Mesodermal cell (in vitro differentiated cells): ENCODE data around the gene EGFL7.
A peak's percentile ranks its signal among the peaks of the same experiment; 100 is the strongest.

Experiments
- H3K27ac ChIP-seq: 2 replicates; pipeline ENCODE4 v1.7.0; 2013; ENCODE audit warnings: mild to moderate bottlenecking, low read depth, low read length, moderate library complexity; ENCODE audit not compliant: severe bottlenecking
- H3K36me3 ChIP-seq: 2 replicates; pipeline ENCODE4 v1.7.1; 2013; ENCODE audit warnings: mild to moderate bottlenecking, low read length, moderate library complexity; ENCODE audit not compliant: control insufficient read depth, insufficient read depth
- H3K4me1 ChIP-seq: one replicate; pipeline ENCODE4 v1.7.1; 2013; ENCODE audit warnings: mild to moderate bottlenecking, low read length; ENCODE audit not compliant: insufficient read depth, control insufficient read depth, poor library complexity, severe bottlenecking
- H3K4me3 ChIP-seq: 2 replicates; pipeline ENCODE4 v1.7.0; 2013; ENCODE audit warnings: low read length, control low read depth, mild to moderate bottlenecking; ENCODE audit not compliant: insufficient read depth, poor library complexity, severe bottlenecking; ENCODE audit errors: extremely low read depth
- H3K9me3 ChIP-seq: 2 replicates; pipeline ENCODE4 v1.7.1; 2013; ENCODE audit warnings: mild to moderate bottlenecking, low read length, moderate library complexity; ENCODE audit not compliant: control insufficient read depth
- WGBS, 2 experiments: methylation state at CpG; one replicate each; pipeline ENCODE4 v1.1.5; 2013; ENCODE audit warnings: missing lambda C conversion rate in 2 of 2; ENCODE audit not compliant: insufficient coverage in 2 of 2; 5-methylcytosine and 5-hydroxymethylcytosine counted together

EGFL7 gene

GRCh38 chr9:136670576-136671253 is 8.0 kb downstream of the EGFL7 start:
- Histone ChIP-seq H3K36me3 (peaks cover 18% of the 10 kb centered on the region), H3K4me3 (no peak overlapping the region), H3K4me1 (peaks cover 9% of the 10 kb centered on the region), H3K9me3 (no peaks in the 10 kb centered on the region), H3K27ac (no peak overlapping the region)
- WGBS, 2 experiments, result 94 to 96% methylated on average over 26 to 31 of the region's 36 CpGs

- H3K36me3 ChIP-seq, result peaks cover 18% of the 10 kb centered on the region
- WGBS, 2 experiments, result 86 to 87% methylated on average over 10 of the region's 12 CpGs
- H3K4me3 ChIP-seq, result no peak overlapping the region
Measured at GRCh38 chr9:136671254-136671614, 8.5 kb downstream of the EGFL7 start.

DNA sequence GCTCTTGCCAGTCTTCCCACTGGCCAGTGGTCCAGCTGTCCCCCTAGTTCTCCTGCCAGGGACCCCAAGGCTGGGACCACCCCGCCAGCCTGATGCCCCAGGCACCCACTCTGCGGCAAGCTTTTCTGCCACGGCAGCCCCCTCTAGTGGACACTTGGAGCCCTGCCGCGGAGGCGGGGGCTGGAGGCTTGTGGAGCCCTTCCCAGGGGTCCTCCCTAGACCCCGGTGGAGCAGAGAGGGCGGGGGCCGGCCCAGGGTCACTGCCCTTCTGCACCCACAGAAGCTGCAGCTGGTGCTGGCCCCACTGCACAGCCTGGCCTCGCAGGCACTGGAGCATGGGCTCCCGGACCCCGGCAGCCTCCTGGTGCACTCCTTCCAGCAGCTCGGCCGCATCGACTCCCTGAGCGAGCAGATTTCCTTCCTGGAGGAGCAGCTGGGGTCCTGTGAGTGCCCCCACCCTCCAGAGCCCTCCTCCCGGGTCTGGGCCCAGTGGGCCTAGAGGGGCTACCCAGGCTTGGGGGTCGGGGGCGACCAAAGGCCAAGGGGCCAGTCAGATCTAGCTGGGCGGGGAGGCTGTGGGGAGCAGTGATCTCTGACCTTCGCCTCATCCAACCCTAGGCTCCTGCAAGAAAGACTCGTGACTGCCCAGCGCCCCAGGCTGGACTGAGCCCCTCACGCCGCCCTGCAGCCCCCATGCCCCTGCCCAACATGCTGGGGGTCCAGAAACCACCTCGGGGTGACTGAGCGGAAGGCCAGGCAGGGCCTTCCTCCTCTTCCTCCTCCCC is 9.1 kb downstream of the EGFL7 start:
- Histone ChIP-seq H3K36me3 (peaks cover 18% of the 10 kb centered on the region), H3K4me3 (no peak overlapping the region), H3K9me3 (no peaks in the 10 kb centered on the region), H3K4me1 (peaks cover 4% of the 10 kb centered on the region), H3K27ac (peak overlapping the region; percentile 5)
- 64 to 77% methylated on average over 19 to 25 of the region's 27 CpGs for WGBS, 2 experiments

More at GRCh38 chr9:136671254-136671614, 8.5 kb downstream of the EGFL7 start:
- H3K9me3 ChIP-seq, result no peaks in the 10 kb centered on the region
- peaks cover 9% of the 10 kb centered on the region for H3K4me1 ChIP-seq
- H3K27ac ChIP-seq, result no peak overlapping the region

- Histone ChIP-seq H3K4me3 (no peak overlapping the region), H3K27ac (peak overlapping the region; percentile 5), H3K9me3 (no peaks in the 10 kb centered on the region), H3K36me3 (peaks cover 18% of the 10 kb centered on the region), H3K4me1 (no peaks in the 10 kb centered on the region)
- 87 to 88% methylated on average over 9 to 10 of the region's 14 CpGs for WGBS, 2 experiments
Measured at GRCh38 chr9:136672431-136673087, 9.8 kb downstream of the EGFL7 start.

DNA sequence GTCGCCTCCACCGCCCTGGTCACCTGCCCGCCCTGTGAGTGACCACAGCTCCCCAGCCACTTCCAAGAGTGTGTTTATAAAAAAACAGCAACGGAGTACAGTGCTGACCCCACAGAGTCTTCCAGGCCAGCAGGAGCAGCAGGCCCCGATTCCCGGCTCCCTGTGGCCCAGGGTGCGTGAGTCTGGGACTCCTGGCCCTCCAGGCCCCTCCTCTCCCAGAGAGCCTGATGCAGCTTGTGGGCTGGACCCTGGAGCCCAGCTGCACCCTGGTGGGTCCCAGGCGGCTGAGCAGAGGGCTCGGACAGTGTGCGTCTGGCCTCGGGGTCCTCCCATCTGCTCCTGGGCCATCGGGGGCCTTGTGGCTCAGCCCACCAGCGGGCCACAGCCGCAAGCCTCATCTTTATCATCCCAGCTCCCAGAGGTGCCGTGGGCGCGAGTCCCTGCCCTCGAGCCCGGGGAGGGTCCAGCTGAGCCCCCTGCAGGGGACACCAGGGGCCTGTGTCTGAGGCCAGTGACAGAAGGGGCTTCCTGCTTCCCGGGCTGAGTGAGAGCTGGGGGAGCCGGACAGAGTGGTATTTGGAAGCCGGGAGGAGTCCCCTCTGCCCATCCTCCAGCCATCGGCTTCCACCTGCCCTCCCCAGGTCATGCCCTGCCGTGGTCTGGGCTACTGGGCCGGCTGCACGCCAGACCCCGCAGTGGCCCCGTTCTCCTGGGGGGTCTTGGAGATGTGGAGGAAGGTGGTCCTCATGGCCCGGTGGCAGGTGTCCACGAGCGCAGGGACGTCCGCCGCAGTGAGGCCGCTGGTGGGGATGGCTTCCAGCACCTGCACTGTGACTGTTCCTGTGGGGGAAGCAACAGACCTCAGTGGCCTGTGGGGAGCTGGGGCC is 10.6 kb downstream of the EGFL7 start:
- Histone ChIP-seq H3K36me3 (peaks cover 18% of the 10 kb centered on the region), H3K4me1 (no peaks in the 10 kb centered on the region), H3K27ac (no peak overlapping the region), H3K4me3 (no peak overlapping the region), H3K9me3 (no peaks in the 10 kb centered on the region)
- WGBS, 2 experiments, result 96% methylated on average over 29 to 34 of the region's 35 CpGs

DNA sequence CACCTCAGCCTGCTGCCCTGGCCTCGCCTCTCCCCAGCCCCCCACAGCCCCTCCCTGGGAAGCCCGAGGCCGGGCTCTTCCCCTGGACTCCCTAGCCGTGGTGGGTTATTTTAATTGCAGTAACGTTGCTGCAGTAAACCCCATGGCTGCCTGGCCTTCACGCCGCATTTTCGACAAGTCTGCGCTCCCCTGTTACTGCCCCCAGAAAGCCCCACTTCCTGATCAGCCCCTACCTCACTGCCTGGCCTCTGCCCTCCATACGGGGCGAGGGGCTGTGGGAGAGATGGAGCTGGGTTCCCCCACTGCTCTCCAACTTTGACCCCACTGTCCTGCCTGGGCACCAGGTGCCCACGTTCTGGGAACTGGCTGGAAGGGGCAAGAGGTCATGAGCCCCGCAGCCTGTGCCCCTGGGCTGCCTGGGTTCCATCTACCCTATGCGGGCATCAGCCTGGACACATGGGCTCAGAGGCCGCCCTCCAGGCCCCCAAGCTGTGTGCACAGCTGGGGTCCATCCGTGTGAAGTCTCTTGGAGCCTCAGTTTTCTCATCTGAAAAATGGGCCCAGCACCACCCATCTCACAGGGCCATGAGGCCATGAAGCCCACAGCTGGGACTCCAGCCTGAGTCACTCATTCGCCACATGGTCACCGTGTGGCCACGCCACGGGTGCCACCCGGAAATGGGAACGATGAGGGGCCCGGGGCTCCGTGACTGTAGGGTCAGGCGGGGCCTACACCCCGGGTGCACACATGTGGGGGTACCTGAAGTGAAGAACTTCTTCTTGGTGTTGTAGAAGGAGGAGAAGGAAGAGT is 11.5 kb downstream of the EGFL7 start:
- WGBS, 2 experiments, result 93% methylated on average over 20 to 23 of the region's 26 CpGs
- no peaks in the 10 kb centered on the region for H3K9me3 ChIP-seq
- H3K4me1 ChIP-seq, result peaks cover under 1% of the 10 kb centered on the region
- H3K4me3 ChIP-seq, result no peak overlapping the region
- no peak overlapping the region for H3K27ac ChIP-seq
- H3K36me3 ChIP-seq, result peaks cover 18% of the 10 kb centered on the region

- no peak overlapping the region for H3K27ac ChIP-seq
- 77 to 81% methylated on average over 8 to 9 of the region's 11 CpGs for WGBS, 2 experiments
- peaks cover 3% of the 10 kb centered on the region for H3K4me1 ChIP-seq
- H3K9me3 ChIP-seq, result no peaks in the 10 kb centered on the region
- H3K36me3 ChIP-seq, result peaks cover 15% of the 10 kb centered on the region
- no peak overlapping the region for H3K4me3 ChIP-seq
Measured at GRCh38 chr9:136674786-136675349, 12.2 kb downstream of the EGFL7 start.

GRCh38 chr9:136675477-136676296 is 13.0 kb downstream of the EGFL7 start:
- peaks cover 3% of the 10 kb centered on the region for H3K4me1 ChIP-seq
- no peaks in the 10 kb centered on the region for H3K9me3 ChIP-seq
- 90 to 97% methylated on average over 12 to 13 of the region's 16 CpGs for WGBS, 2 experiments
- no peak overlapping the region for H3K4me3 ChIP-seq
- H3K36me3 ChIP-seq, result peaks cover 8% of the 10 kb centered on the region
- no peak overlapping the region for H3K27ac ChIP-seq

GRCh38 chr9:136676297-136676794 is 13.6 kb downstream of the EGFL7 start:
- Histone ChIP-seq H3K36me3 (peaks cover 8% of the 10 kb centered on the region), H3K9me3 (no peaks in the 10 kb centered on the region), H3K27ac (no peak overlapping the region), H3K4me3 (no peak overlapping the region), H3K4me1 (peaks cover 3% of the 10 kb centered on the region)
- WGBS, 2 experiments, result 89 to 96% methylated on average over 8 to 13 of the region's 13 CpGs
